Ishikawa (cell line): ENCODE results near the gene EPHA6.

Source experiments
- CEBPB ChIP-seq: IDR thresholded peaks from 2 replicates; pipeline ENCODE4 v1.6.1; 2012
- CREB1 ChIP-seq: IDR thresholded peaks from 2 replicates; pipeline ENCODE4 v1.6.1; 2012; ENCODE audit warnings: low read depth
- EP300 ChIP-seq: IDR thresholded peaks from 2 replicates; pipeline ENCODE4 v1.6.1; 2012; ENCODE audit warnings: borderline replicate concordance
- FOXM1 ChIP-seq: IDR thresholded peaks from 2 replicates; pipeline ENCODE4 v1.6.1; 2012; ENCODE audit warnings: low read depth, borderline replicate concordance
- MAX ChIP-seq: IDR thresholded peaks from 2 replicates; pipeline ENCODE4 v1.6.1; 2012
- REST ChIP-seq: IDR thresholded peaks from 2 replicates; pipeline ENCODE4 v1.6.1; 2012; ENCODE audit warnings: low read depth, mild to moderate bottlenecking
- TEAD4 ChIP-seq: IDR thresholded peaks from 2 replicates; pipeline ENCODE4 v1.6.1; 2012

GRCh38 chr3:96803870-96804269 is 10.5 kb upstream of the EPHA6 start:
- TF ChIP-seq MAX (no peak), FOXM1 (no peak), EP300 (no peak), CREB1 (no peak), TEAD4 (no peak), REST (no peak), CEBPB (no peak)
